Measurements from ENCODE around the gene NPB.

DNA sequence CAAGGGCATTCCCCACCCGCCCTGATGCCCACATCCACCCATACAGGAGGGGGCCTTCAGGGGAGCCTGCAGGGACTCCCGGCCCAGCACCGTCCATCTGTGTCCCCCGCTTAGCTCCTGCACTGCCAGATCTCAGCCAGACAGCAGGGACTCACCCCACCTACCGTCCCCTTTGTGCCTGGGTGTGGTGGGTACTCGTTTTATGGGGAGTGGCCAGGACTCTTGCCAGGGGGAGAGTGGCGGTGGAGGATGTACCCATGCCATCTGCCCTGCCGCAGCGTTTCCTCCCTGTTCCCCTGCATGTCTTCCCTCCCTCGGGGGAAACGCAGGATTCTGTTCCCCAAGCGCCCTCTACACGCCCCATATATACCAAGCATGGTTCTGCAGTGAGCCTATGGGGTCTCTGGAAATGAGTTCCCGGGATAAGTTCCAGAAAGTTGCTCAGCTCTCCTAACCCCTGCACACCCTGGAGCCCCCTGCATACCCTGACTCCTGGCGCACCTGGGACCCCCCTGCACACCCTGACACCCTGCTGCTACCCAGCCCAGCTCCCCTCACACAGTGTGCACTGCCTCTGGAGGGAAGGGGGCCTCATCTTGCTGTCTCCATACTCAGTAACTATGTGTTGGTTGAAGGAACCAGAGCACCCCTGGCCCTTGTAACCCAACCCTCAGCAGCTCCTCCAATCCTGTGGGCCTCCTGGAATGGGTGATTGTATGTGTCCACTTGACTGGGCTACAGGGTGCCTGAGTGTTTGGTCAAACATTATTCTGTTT, 29.7 kb downstream of the NPB start:
- TF ChIP-seq, protein P1, sequence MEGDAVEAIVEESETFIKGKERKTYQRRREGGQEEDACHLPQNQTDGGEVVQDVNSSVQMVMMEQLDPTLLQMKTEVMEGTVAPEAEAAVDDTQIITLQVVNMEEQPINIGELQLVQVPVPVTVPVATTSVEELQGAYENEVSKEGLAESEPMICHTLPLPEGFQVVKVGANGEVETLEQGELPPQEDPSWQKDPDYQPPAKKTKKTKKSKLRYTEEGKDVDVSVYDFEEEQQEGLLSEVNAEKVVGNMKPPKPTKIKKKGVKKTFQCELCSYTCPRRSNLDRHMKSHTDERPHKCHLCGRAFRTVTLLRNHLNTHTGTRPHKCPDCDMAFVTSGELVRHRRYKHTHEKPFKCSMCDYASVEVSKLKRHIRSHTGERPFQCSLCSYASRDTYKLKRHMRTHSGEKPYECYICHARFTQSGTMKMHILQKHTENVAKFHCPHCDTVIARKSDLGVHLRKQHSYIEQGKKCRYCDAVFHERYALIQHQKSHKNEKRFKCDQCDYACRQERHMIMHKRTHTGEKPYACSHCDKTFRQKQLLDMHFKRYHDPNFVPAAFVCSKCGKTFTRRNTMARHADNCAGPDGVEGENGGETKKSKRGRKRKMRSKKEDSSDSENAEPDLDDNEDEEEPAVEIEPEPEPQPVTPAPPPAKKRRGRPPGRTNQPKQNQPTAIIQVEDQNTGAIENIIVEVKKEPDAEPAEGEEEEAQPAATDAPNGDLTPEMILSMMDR (IDR thresholded peaks at IDR 0.05): no peak
- TF ChIP-seq POLR2A (IDR thresholded peaks at IDR 0.05): no peak
- TF ChIP-seq EP300 (IDR thresholded peaks at IDR 0.05): no peak
- TF ChIP-seq POLR2AphosphoS5 (IDR thresholded peaks at IDR 0.05): no peak
